MM.1S (cell line): ENCODE data around the gene PLCB1.

Experiments used
- CTCF ChIP-seq: fragments of 300-600 bp; sonication (generic); IDR thresholded peaks from 2 replicates; pipeline ENCODE4 v1.5.1; 2016; ENCODE audit warnings: antibody characterized with exemption, low read length, mixed read lengths
- EZH2 ChIP-seq: fragments of 300-600 bp; sonication (generic); optimal IDR thresholded peaks from 2 replicates; pipeline ENCODE3; 2017; ENCODE audit warnings: low read depth, mild to moderate bottlenecking, antibody characterized with exemption, low read length, mixed read lengths
- EZH2phosphoT487 ChIP-seq: fragments of 300-600 bp; sonication (generic); IDR thresholded peaks from 2 replicates; pipeline ENCODE4 v1.6.1; 2018; ENCODE audit warnings: antibody characterized with exemption, low read length

GRCh38 chr20:8877294-8877693 is 745.2 kb downstream of the PLCB1 start:
- TF ChIP-seq CTCF (no peak), EZH2phosphoT487 (no peak), EZH2 (no peak)
